ENCODE results near the gene SCN2A.

The SCN2A gene

GRCh38 chr2:165205865-165206264 lies 33.3 kb upstream of the SCN2A start:
- POLR2A ChIA-PET = no interaction called here
- H3K27ac ChIP-seq (ENCODE audit: extremely low read depth, low read depth, low read length) = no peak overlapping the region
- H3K4me1 ChIP-seq (ENCODE audit: control insufficient read depth, insufficient read depth, low read length) = no peaks in the 10 kb centered on the region
- no peaks in the 10 kb centered on the region for H3K9me3 ChIP-seq (ENCODE audit: control insufficient read depth, insufficient read depth, low read depth, low read length)
- TF ChIP-seq ZBTB17 (tag by site-specific recombination; IDR thresholded peaks at IDR 0.05) = no peak
- TF ChIP-seq PRDM4 (tag by site-specific recombination; IDR thresholded peaks at IDR 0.05) = no peak
- no peak for TF ChIP-seq ZNF175 (tag by site-specific recombination; IDR thresholded peaks at IDR 0.05)
- no peak for TF ChIP-seq ZBTB1 (tag by site-specific recombination; IDR thresholded peaks at IDR 0.05)
- CTCF ChIA-PET = interaction anchor here (0.6 to 13.0 kb wide), 5 partner anchors 184 to 264 kb away, joined by 3 to 236 read pairs (median 3); partner anchors contain the start of gene CSRNP3
- H3K36me3 ChIP-seq (ENCODE audit: control insufficient read depth in 2 of 2, insufficient read depth in 1 of 2, low read length in 2 of 2) = no peaks in the 10 kb centered on the region
- no peak overlapping the region for H3K4me3 ChIP-seq (ENCODE audit: low read depth, low read length)

- CTCF ChIA-PET = interaction anchor here (0.6 to 13.0 kb wide), 2 partner anchors 11 to 192 kb away, joined by 4 to 236 read pairs; no protein-coding TSS in a partner anchor
- no peaks in the 10 kb centered on the region for H3K36me3 ChIP-seq (ENCODE audit: control insufficient read depth in 2 of 2, insufficient read depth in 1 of 2, low read length in 2 of 2)
- no peak overlapping the region for H3K27ac ChIP-seq (ENCODE audit: extremely low read depth, low read depth, low read length)
- POLR2A ChIA-PET = no interaction called here
- no peaks in the 10 kb centered on the region for H3K9me3 ChIP-seq (ENCODE audit: control insufficient read depth, insufficient read depth, low read depth, low read length)
- no peak overlapping the region for H3K4me3 ChIP-seq (ENCODE audit: low read depth, low read length)
- H3K4me1 ChIP-seq (ENCODE audit: control insufficient read depth, insufficient read depth, low read length) = no peaks in the 10 kb centered on the region
- TF ChIP-seq ZNF211 (tag by site-specific recombination; IDR thresholded peaks at IDR 0.05; ENCODE audit: low read depth) (no peak), ZNF776 (tag by site-specific recombination; IDR thresholded peaks at IDR 0.05; ENCODE audit: borderline replicate concordance) (no peak), ZNF518A (tag by site-specific recombination; conservative IDR thresholded peaks at IDR 0.05; ENCODE audit: low read depth) (no peak), ZBTB20 (tag by site-specific recombination; IDR thresholded peaks at IDR 0.05) (no peak), ZFP69B (tag by site-specific recombination; IDR thresholded peaks at IDR 0.05) (no peak), ZFP41 (tag by site-specific recombination; IDR thresholded peaks at IDR 0.05; ENCODE audit: borderline replicate concordance) (no peak), ZSCAN23 (tag by site-specific recombination; IDR thresholded peaks at IDR 0.05) (no peak), ZNF423 (tag by site-specific recombination; IDR thresholded peaks at IDR 0.05) (no peak), ZNF280C (tag by site-specific recombination; IDR thresholded peaks at IDR 0.05) (no peak), ELK4 (IDR thresholded peaks at IDR 0.05; ENCODE audit: borderline replicate concordance, low read depth, low read length) (no peak), INSM2 (tag by site-specific recombination; IDR thresholded peaks at IDR 0.05) (no peak), ZNF311 (tag by site-specific recombination; IDR thresholded peaks at IDR 0.05; ENCODE audit: borderline replicate concordance) (no peak), GLI4 (tag by site-specific recombination; IDR thresholded peaks at IDR 0.05) (no peak), PRDM10 (tag by site-specific recombination; IDR thresholded peaks at IDR 0.05) (no peak)
These were observed 31.1 kb upstream of the SCN2A start for GRCh38 chr2:165208094-165208493.
